Mesenchymal stem cell (in vitro differentiated cells and primary cell): ENCODE measurements around the gene RNF157.

ENCODE experiments used
- DNase-seq: peaks from one replicate; pipeline ENCODE4 v3.0.0-alpha.2; 2013
- H2AFZ ChIP-seq: one replicate; pipeline ENCODE4 v1.6.1; 2013; ENCODE audit warnings: low read depth, mild to moderate bottlenecking, control low read depth, inconsistent platforms, low read length, moderate library complexity
- H2AK5ac ChIP-seq: 2 replicates; pipeline ENCODE4 v1.6.1; 2013; ENCODE audit warnings: low read length, moderate library complexity, mild to moderate bottlenecking, inconsistent platforms; ENCODE audit not compliant: severe bottlenecking
- H2BK120ac ChIP-seq: one replicate; pipeline ENCODE4 v1.6.1; 2013; ENCODE audit warnings: low read depth, mild to moderate bottlenecking, inconsistent platforms, low read length, moderate library complexity
- H2BK12ac ChIP-seq, 2 experiments: one replicate each; pipeline ENCODE4 v1.6.1; 2013; ENCODE audit warnings: inconsistent platforms in 2 of 2, low read length in 2 of 2, mild to moderate bottlenecking in 2 of 2, moderate library complexity in 2 of 2, control low read depth in 1 of 2
- H2BK15ac ChIP-seq: one replicate; pipeline ENCODE4 v1.6.1; 2013; ENCODE audit warnings: mild to moderate bottlenecking, low read depth, inconsistent platforms; ENCODE audit not compliant: poor library complexity, severe bottlenecking
- H2BK5ac ChIP-seq: 2 replicates; pipeline ENCODE4 v1.6.1; 2013; ENCODE audit warnings: low read depth, mild to moderate bottlenecking, low read length, control low read depth, inconsistent platforms; ENCODE audit not compliant: poor library complexity, severe bottlenecking
- H3K14ac ChIP-seq, 2 experiments: one replicate each; pipeline ENCODE4 v1.6.1; 2013; ENCODE audit warnings: inconsistent platforms in 2 of 2, low read length in 2 of 2, control low read depth in 1 of 2, mild to moderate bottlenecking in 1 of 2, moderate library complexity in 1 of 2
- H3K18ac ChIP-seq, 2 experiments: one replicate each; pipeline ENCODE4 v1.6.1; 2013; ENCODE audit warnings: inconsistent platforms in 2 of 2, low read length in 2 of 2, control low read depth in 1 of 2, low read depth in 1 of 2, mild to moderate bottlenecking in 1 of 2
- H3K23ac ChIP-seq, 2 experiments: one replicate each; pipeline ENCODE4 v1.6.1; 2013; ENCODE audit warnings: inconsistent platforms in 2 of 2, low read length in 2 of 2, mild to moderate bottlenecking in 2 of 2, moderate library complexity in 2 of 2, control low read depth in 1 of 2
- H3K27ac ChIP-seq: 2 replicates; pipeline ENCODE4 v1.5.1; 2013; ENCODE audit warnings: mild to moderate bottlenecking, moderate library complexity, low read length, control low read depth, inconsistent platforms; ENCODE audit not compliant: poor library complexity, severe bottlenecking
- H3K27me3 ChIP-seq, 2 experiments: 2 replicates each; pipeline versions ENCODE4 v1.6.1 to v1.7.0; 2013; ENCODE audit warnings: low read length in 2 of 2, mild to moderate bottlenecking in 2 of 2, moderate library complexity in 2 of 2, control low read depth in 1 of 2, inconsistent platforms in 1 of 2; ENCODE audit not compliant: control insufficient read depth in 1 of 2, insufficient read depth in 1 of 2
- H3K36me3 ChIP-seq, 2 experiments: 2 replicates each; pipeline versions ENCODE4 v1.6.1 to v1.7.0; 2013; ENCODE audit warnings: low read length in 2 of 2, control low read depth in 1 of 2, inconsistent platforms in 1 of 2, low read depth in 1 of 2, mild to moderate bottlenecking in 1 of 2; ENCODE audit not compliant: insufficient read depth in 2 of 2, control insufficient read depth in 1 of 2
- H3K4ac ChIP-seq, 2 experiments: one replicate each; pipeline ENCODE4 v1.6.1; 2013; ENCODE audit warnings: inconsistent platforms in 2 of 2, low read length in 2 of 2, mild to moderate bottlenecking in 2 of 2, moderate library complexity in 2 of 2, control low read depth in 1 of 2, low read depth in 1 of 2
- H3K4me1 ChIP-seq: 2 replicates; pipeline ENCODE4 v1.6.1; 2013; ENCODE audit warnings: low read depth, low read length, control low read depth; ENCODE audit not compliant: control insufficient read depth, insufficient read depth
- H3K4me2 ChIP-seq: 2 replicates; pipeline ENCODE4 v1.6.1; 2013; ENCODE audit warnings: low read length, mild to moderate bottlenecking, inconsistent platforms; ENCODE audit not compliant: poor library complexity, severe bottlenecking
- H3K4me3 ChIP-seq, 2 experiments: 2 replicates each; pipeline versions ENCODE4 v1.5.1 to v1.7.0; 2013; ENCODE audit warnings: low read length in 2 of 2, mild to moderate bottlenecking in 2 of 2, control low read depth in 1 of 2, low read depth in 1 of 2; ENCODE audit not compliant: insufficient read depth in 1 of 2
- H3K79me1 ChIP-seq: replicated peaks from 2 replicates; pipeline ENCODE4 v1.6.1; 2013; ENCODE audit warnings: mild to moderate bottlenecking, control low read depth, low read length, inconsistent platforms; ENCODE audit not compliant: poor library complexity, severe bottlenecking
- H3K9ac ChIP-seq: 2 replicates; pipeline ENCODE4 v1.7.0; 2013; ENCODE audit warnings: mild to moderate bottlenecking, low read length, moderate library complexity
- H3K9me3 ChIP-seq: 2 replicates; pipeline ENCODE4 v1.7.0; 2013; ENCODE audit warnings: mild to moderate bottlenecking, low read length; ENCODE audit not compliant: control insufficient read depth
- H4K8ac ChIP-seq: one replicate; pipeline ENCODE4 v1.6.1; 2013; ENCODE audit warnings: inconsistent platforms, mild to moderate bottlenecking, low read length, moderate library complexity
- H4K91ac ChIP-seq: one replicate; pipeline ENCODE4 v1.6.1; 2013; ENCODE audit warnings: mild to moderate bottlenecking, low read length, inconsistent platforms
- WGBS: methylation state at CpG from one replicate; pipeline ENCODE4 v1.1.7; 2013; ENCODE audit warnings: mixed read lengths; 5-methylcytosine and 5-hydroxymethylcytosine counted together

The RNF157 gene

DNA sequence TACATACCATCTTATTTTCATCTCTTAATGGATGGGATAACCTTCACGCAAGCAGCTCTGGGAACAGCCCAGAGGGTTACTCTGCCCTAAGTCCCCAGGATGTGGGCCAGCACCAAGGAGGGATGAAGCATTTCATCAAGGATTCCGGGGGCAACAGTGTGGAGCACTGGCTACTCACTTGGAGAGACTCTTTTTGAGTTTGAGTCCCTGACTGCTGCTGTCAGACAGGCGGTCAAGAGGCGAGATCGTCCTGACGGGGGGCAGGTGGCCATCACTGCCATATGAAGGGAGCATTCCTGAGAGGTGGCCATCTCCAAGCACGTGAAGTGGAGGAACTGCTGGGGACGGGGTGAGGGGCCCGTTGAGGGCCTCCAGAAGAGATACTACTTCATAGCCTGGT lies 81.1 kb downstream of the RNF157 start:
- H3K14ac ChIP-seq: no peak overlapping the region
- H2BK120ac ChIP-seq: no peak overlapping the region
- H3K23ac ChIP-seq: no peak overlapping the region
- H3K4me1 ChIP-seq: peaks cover 7% of the 10 kb centered on the region
- no peak overlapping the region for H3K27ac ChIP-seq
- no peak overlapping the region for H4K8ac ChIP-seq
- no peak overlapping the region for H4K91ac ChIP-seq
- no peaks in the 10 kb centered on the region for H3K79me1 ChIP-seq
- no peak overlapping the region for H2BK15ac ChIP-seq
- H3K9ac ChIP-seq: no peak overlapping the region
- no peak overlapping the region for H3K4me3 ChIP-seq
- H2AK5ac ChIP-seq: no peak overlapping the region
- H3K27me3 ChIP-seq: peaks cover 0 to 27% of the 10 kb centered on the region in 2 experiments
- WGBS: 90% methylated on average over 9 of the region's 9 CpGs
- no peak overlapping the region for H2BK12ac ChIP-seq
- H3K9me3 ChIP-seq: no peaks in the 10 kb centered on the region
- peaks cover 0 to 30% of the 10 kb centered on the region in 2 experiments for H3K36me3 ChIP-seq
- H2AFZ ChIP-seq: no peak overlapping the region
- H3K18ac ChIP-seq: no peak overlapping the region
- H3K4ac ChIP-seq: no peak overlapping the region
- H2BK5ac ChIP-seq: no peak overlapping the region
- DNase-seq: no peak
- no peak overlapping the region for H3K4me2 ChIP-seq

DNA sequence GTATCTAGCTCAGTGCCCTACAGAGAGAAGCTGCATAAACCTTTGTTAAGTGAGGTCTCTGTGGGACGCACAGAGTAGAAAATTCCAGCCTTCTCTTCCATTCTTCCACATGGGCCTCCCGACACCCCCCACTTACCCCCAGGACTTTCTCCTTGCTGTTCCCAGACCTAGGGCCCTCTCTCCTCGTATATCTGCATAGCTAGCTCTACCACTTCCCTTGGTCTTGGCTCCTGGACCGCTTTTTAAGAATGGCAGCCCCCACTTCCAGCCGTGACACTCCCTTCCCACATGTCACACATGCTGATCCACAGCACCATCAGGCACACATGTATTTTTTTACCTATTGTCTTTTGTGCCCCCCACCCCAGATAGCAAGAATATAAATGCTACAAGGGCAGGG lies 82.5 kb downstream of the RNF157 start:
- no peak overlapping the region for H2AK5ac ChIP-seq
- no peaks in the 10 kb centered on the region for H3K9me3 ChIP-seq
- H3K4me1 ChIP-seq: peaks cover 7% of the 10 kb centered on the region
- H2AFZ ChIP-seq: no peak overlapping the region
- no peaks in the 10 kb centered on the region for H3K79me1 ChIP-seq
- no peak overlapping the region for H3K14ac ChIP-seq
- no peak overlapping the region for H4K91ac ChIP-seq
- no peak overlapping the region for H4K8ac ChIP-seq
- 86% methylated on average over 5 of the region's 5 CpGs for WGBS
- no peak for DNase-seq
- no peak overlapping the region for H3K9ac ChIP-seq
- peaks cover 0 to 34% of the 10 kb centered on the region in 2 experiments for H3K27me3 ChIP-seq
- H3K4me2 ChIP-seq: no peak overlapping the region
- H3K36me3 ChIP-seq: peaks cover 0 to 30% of the 10 kb centered on the region in 2 experiments
- H3K4ac ChIP-seq: no peak overlapping the region
- H3K18ac ChIP-seq: no peak overlapping the region
- no peak overlapping the region for H2BK15ac ChIP-seq
- H2BK120ac ChIP-seq: no peak overlapping the region
- no peak overlapping the region for H3K23ac ChIP-seq
- no peak overlapping the region for H2BK5ac ChIP-seq
- no peak overlapping the region for H2BK12ac ChIP-seq
- H3K4me3 ChIP-seq: no peak overlapping the region
- H3K27ac ChIP-seq: no peak overlapping the region

DNA sequence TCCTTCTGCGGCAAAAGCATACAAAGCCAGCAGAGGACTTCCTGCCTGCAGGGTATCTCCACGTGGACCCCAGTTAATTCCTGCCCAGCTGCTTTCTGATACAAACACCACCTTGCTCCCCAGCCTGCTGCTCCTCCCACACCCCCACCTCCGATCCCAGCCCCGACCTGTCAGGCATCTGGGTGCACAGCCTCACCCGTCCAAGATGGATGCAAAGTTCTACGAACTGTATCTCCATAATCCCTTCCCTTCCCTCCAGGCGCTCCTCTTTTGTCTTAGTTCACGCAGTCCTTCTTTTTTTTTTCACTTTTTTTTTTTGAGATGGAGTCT lies 83.7 kb downstream of the RNF157 start:
- H3K4me2 ChIP-seq: no peak overlapping the region
- peaks cover 0 to 38% of the 10 kb centered on the region in 2 experiments for H3K27me3 ChIP-seq
- no peak overlapping the region for H3K14ac ChIP-seq
- no peaks in the 10 kb centered on the region for H3K9me3 ChIP-seq
- 83% methylated on average over 8 of the region's 8 CpGs for WGBS
- H3K79me1 ChIP-seq: no peaks in the 10 kb centered on the region
- no peak overlapping the region for H2AFZ ChIP-seq
- no peak for DNase-seq
- peaks cover 5% of the 10 kb centered on the region for H3K4me1 ChIP-seq
- H3K4ac ChIP-seq: no peak overlapping the region
- no peak overlapping the region for H3K4me3 ChIP-seq
- H4K8ac ChIP-seq: no peak overlapping the region
- H2AK5ac ChIP-seq: no peak overlapping the region
- no peak overlapping the region for H3K23ac ChIP-seq
- H3K36me3 ChIP-seq: peaks cover 0 to 37% of the 10 kb centered on the region in 2 experiments
- H2BK5ac ChIP-seq: no peak overlapping the region
- no peak overlapping the region for H2BK15ac ChIP-seq
- no peak overlapping the region for H2BK120ac ChIP-seq
- no peak overlapping the region for H3K27ac ChIP-seq
- no peak overlapping the region for H2BK12ac ChIP-seq
- no peak overlapping the region for H4K91ac ChIP-seq
- no peak overlapping the region for H3K9ac ChIP-seq
- no peak overlapping the region for H3K18ac ChIP-seq

DNA sequence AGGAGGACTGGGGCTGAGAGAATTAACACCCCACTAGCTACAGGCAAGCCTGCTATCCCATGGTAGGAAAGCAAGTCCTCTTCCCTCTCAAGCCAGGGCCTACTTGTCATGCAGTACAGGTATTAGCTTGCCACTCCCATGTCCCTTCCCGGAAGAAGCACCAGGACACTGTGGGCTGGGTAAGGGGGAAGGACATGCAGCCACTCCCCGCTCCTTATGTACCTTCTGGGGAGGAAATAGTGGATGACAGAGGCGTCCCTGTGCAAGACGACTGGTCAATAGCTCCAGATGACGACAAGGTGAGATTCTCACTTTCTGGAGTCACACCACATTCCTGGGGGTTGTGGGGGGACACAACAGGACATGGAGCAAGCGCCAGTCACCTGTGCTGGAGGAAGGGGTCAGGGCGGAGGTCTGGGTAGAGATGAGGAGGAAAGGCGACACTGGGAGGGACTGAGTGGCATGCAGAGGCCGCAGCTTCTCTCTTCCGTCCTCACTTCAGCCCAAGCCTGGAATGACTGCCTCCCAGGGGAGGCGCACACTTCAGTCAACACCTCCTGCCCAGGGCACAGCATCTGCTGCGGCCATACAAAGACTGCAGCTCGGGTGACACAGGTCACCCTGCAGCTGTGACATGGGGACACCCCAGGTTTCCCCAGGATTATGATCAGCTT lies 84.2 kb downstream of the RNF157 start:
- Histone ChIP-seq H3K9me3 (no peaks in the 10 kb centered on the region), H3K4me2 (no peak overlapping the region), H2BK12ac (no peak overlapping the region), H3K4me3 (no peak overlapping the region), H3K36me3 (peaks cover 0 to 39% of the 10 kb centered on the region in 2 experiments), H4K91ac (no peak overlapping the region), H3K4ac (no peak overlapping the region), H2AFZ (no peak overlapping the region), H4K8ac (no peak overlapping the region), H2BK5ac (no peak overlapping the region), H3K23ac (no peak overlapping the region), H3K14ac (peak overlapping the region in 1 of 2 experiments; percentile 68), H3K18ac (no peak overlapping the region), H3K27ac (no peak overlapping the region), H3K79me1 (no peaks in the 10 kb centered on the region), H3K27me3 (peaks cover 0 to 38% of the 10 kb centered on the region in 2 experiments), H3K9ac (no peak overlapping the region), H2AK5ac (no peak overlapping the region), H2BK15ac (no peak overlapping the region), H2BK120ac (no peak overlapping the region), H3K4me1 (no peaks in the 10 kb centered on the region)
- no peak for DNase-seq
- 79% methylated on average over 13 of the region's 13 CpGs for WGBS
